GM10266 (cell line): ENCODE data around the gene GOLGA8O.
"Not testable (repeated sequence)": the region's sequence is repeated elsewhere in the genome, so short reads cannot be mapped to it uniquely, and the experiment has no call there.

Experiments
- DNase-seq: peaks from one replicate; pipeline ENCODE4 v3.0.0; 2012; ENCODE audit errors: extremely low spot score

The GOLGA8O gene

GRCh38 chr15:32455534-32455933 is at the start of gene GOLGA8O:
GOLGA8O (minus strand) TSS chr15:32455634; CDS start chr15:32455536, 98 bp downstream.
- DNase-seq = not testable (repeated sequence)

GRCh38 chr15:32504152-32504811 is 48.8 kb upstream of the GOLGA8O start:
- DNase-seq = not testable (repeated sequence)

- not testable (repeated sequence) for DNase-seq
These were observed 47.5 kb upstream of the GOLGA8O start for GRCh38 chr15:32502946-32503345.

DNA sequence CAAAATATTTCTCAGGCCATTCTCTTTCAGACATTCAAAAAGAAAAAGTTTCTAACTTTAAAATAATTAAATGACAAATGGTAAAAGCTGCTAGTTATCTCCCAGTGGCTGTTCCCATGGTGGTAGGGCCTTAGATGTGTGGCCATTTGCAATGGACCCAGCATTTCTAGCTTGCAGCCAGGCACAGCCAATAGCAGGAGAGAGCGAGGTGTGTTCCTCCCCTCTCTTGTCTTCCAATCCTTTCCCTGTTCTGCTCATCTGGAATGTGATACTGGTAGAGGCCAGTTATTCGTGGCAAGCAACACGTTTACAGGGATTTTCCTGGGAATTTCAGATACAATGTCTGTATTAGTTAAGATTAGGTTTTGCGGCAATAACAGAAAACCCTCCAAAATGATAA is 37.3 kb upstream of the GOLGA8O start:
- DNase-seq = not testable (repeated sequence)

GRCh38 chr15:32486474-32486873 is 31.0 kb upstream of the GOLGA8O start:
- not testable (repeated sequence) for DNase-seq

GRCh38 chr15:32483377-32483776 is 27.9 kb upstream of the GOLGA8O start:
- DNase-seq = not testable (repeated sequence)

DNA sequence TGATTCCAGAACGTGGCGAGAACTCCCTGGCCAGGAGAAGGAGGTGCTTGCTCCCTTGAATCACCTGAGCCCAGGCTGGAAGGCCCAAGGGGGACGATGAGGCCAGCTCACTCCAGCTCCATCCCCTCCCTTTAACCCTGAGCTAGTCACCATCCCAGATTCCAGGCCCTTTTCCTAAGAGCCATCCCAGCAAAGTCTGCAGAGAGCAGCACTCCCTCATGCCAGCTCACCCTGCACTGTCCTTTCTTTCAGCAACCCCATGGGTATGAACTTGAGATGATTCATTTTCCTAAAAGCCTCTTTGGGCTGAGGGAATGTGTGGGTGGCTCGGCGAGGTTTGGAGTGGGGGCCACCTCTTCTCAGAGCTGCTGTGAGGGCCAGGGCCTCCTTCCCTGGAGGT is 26.2 kb upstream of the GOLGA8O start:
- DNase-seq = not testable (repeated sequence)

DNA sequence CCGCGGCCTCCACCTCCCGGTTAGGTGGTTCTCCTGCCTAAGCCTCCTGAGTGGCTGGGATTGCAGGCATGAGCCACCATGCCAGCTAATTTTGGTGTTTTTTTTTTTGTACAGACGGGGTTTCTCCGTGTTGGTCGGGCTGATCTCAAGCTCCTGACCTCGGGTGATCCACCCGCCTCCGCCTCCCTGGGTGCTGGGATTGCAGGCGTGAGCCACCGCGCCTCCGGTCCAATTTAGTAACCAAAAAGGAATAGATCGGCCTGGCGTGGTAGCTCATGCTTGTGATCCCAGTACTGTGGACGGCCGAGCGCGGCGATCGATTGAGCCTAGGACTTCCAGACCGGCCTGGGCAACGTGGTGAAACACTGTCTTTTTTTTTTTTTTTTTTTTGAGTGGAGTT is 12.6 kb upstream of the GOLGA8O start:
- DNase-seq = not testable (repeated sequence)

DNA sequence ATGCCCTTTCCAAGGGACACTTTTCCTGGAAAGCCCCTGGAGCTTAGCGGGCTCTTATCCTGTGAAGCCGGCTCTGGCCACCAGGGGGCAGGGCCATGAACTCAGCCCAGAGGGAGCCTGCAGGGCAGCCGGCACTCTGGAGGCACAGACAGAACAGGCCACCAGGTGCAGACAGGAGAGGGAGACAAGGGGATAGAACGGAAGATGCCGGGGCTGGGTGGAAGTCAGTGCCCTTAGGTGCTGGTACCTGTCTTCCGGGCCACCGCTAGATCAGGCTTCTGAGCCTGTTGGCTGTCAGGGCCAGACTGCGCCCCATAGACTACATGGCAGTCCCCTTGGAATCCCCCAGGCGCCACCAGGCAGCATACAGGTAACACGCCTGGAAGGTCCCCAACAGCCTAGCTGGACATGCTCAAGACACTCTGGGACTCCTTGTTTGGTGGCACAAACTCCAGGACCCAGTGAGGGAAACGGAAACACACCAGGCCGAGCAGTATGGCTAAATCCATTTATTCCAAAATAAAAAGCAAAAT is 14.9 kb downstream of the GOLGA8O start:
- not testable (repeated sequence) for DNase-seq

- not testable (repeated sequence) for DNase-seq
These were observed 21.1 kb downstream of the GOLGA8O start for GRCh38 chr15:32434102-32434963.

- DNase-seq = not testable (repeated sequence)
These were observed 27.8 kb downstream of the GOLGA8O start for GRCh38 chr15:32427635-32428034.

DNA sequence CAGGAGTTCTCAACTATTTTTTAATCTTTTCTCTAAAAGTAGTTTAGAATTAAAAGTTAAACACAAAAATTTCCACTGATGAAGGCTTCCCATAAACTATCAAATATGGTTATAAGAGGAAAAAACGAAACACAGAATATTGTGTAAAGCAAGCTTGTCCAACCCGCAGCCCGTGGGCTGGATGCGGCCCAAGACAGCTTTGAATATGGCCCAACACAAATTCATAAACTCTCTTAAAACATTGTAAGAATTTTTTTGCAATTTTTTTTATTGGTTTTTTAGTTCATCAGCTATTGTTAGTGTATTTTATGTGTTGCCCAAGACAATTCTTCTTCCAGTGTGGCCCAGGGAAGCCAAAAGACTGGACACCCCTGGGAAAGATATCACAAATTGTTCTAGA is 28.9 kb downstream of the GOLGA8O start:
- DNase-seq = not testable (repeated sequence)

DNA sequence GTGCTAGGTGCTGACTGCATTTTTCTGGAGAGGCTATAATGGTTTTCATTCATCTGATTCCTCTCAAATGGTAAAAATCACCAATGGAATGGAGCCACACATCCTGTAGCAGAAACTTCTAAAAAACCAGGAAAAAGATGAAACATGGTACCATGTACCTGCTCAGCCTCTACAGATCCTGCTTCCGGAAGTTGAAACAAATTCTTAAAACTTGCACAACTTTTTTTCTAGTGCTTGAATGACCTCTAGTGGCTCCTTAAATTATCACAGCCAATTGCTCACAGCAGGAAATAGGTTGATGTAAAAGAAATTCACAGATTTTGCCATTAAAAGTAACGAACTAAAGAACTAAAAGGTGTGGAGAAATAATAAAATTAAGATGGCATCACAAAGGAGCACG is 47.5 kb downstream of the GOLGA8O start:
- DNase-seq = not testable (repeated sequence)

GRCh38 chr15:32403192-32403591 is 52.2 kb downstream of the GOLGA8O start, which contains the start of gene GOLGA8K:
GOLGA8K (minus strand) TSS chr15:32403292; CDS start chr15:32403194, 98 bp downstream.
- DNase-seq = not testable (repeated sequence)

DNA sequence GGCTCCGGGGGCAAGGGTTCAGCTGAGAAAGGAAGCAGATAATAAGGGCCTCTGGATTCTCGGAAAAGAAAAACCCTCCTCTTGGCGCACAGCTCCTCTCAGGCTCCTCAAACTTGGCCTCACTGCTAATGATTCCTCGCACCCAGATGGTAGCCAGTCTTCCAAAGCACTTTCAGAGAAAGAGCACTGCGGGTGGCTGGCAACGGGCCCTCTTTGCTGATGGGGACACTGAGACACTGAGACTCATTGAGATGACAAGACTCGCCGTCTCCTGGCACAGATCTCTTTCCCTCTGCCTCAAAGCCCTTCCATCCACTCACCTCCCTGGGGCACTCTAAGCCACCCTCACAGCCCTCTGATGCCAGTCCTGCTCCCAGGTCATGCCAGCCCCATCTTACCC is 58.9 kb downstream of the GOLGA8O start:
- not testable (repeated sequence) for DNase-seq
